GM12892 (cell line): ENCODE measurements around the gene SLC35F1.

Source experiments
- POLR2A ChIP-seq: IDR thresholded peaks from 2 replicates; pipeline ENCODE4 v1.6.1; 2011; ENCODE audit warnings: low read depth, low read length, control low read depth
- POLR2AphosphoS5 ChIP-seq: IDR thresholded peaks from 2 replicates; pipeline ENCODE4 v1.6.1; 2011; ENCODE audit warnings: low read depth, low read length, control low read depth

DNA sequence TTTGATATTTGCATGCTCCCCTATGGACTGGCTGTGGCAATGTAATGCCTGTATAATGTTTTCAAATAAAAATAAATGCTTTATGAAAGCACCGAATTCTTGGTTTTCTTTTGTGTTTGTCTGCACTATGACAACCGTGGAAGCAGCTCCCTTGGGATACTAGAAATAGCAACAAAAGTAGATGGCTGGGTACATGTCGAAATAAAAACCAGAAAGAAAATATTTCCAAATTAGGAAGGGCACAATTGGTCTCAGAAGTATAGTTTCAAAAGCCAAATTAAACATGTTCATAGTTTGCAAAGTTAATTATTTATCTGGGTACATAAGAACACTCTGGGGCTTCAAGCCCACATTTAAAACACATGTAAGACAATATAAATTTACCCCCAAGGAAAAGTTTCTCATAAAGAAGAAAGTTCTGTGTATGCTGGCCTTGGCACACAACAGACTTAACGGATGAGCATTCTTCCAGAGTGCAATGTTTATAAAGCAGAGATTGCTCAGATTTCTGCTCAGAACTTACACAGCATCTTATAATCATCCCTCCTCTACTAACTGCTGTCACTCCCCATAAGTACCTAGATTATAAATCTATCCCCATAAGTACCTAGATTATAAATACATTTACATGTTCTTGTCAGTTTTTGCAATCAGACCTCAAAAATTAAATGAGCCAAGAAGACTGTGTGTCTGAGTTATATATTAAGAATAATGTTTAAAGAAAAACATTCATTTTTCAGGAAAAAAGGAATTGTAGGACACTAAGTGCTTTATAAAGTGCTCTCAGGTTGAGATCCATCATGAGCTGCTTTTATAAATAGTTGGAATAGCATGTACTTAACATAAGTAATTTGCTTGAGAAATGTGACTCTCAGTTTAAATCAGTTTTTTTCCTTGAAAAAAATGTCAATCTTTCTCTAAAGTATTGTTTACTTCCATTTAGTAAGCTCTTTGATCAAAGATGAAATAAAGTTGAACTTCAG is 410.8 kb downstream of the SLC35F1 start:
- TF ChIP-seq POLR2A (no peak), POLR2AphosphoS5 (no peak)
